DMS79 (cell line): ENCODE measurements around the gene TRAPPC1.
"Not testable (repeated sequence)": the region's sequence is repeated elsewhere in the genome, so short reads cannot be mapped to it uniquely, and the experiment has no call there.

Source experiments
- DNase-seq: peaks from one replicate; lab custom pipeline; 2025; lab: John Stamatoyannopoulos, UW

Gene TRAPPC1

GRCh38 chr17:7931709-7932482, at the start of gene TRAPPC1, which contains the start of gene CNTROB:
Gene TRAPPC1, minus strand, starts transcription at chr17:7931946. Its CDS starts 117 bp downstream, at chr17:7931829.
Gene CNTROB, plus strand, starts transcription at chr17:7932206. Its CDS starts 874 bp downstream, at chr17:7933080.
- DNase-seq = peak; percentile 96

- no peak for DNase-seq
These were observed 46.1 kb upstream of the TRAPPC1 start for GRCh38 chr17:7977805-7978204.

GRCh38 chr17:7977039-7977438, 45.3 kb upstream of the TRAPPC1 start:
- DNase-seq = no peak

GRCh38 chr17:7974638-7975131, 42.9 kb upstream of the TRAPPC1 start:
- DNase-seq = no peak

- DNase-seq = no peak
These were observed 40.5 kb upstream of the TRAPPC1 start for GRCh38 chr17:7972131-7972785.

GRCh38 chr17:7971651-7972050, 39.9 kb upstream of the TRAPPC1 start:
- no peak for DNase-seq

- no peak for DNase-seq
These were observed 37.7 kb upstream of the TRAPPC1 start for GRCh38 chr17:7969433-7969832.

- no peak for DNase-seq
These were observed 36.0 kb upstream of the TRAPPC1 start for GRCh38 chr17:7967751-7968150.

- DNase-seq = no peak
These were observed 29.7 kb upstream of the TRAPPC1 start for GRCh38 chr17:7961421-7961820.

GRCh38 chr17:7959503-7960253, 27.9 kb upstream of the TRAPPC1 start:
- DNase-seq = no peak

GRCh38 chr17:7956228-7956965, 24.7 kb upstream of the TRAPPC1 start:
- DNase-seq = no peak

- no peak for DNase-seq
These were observed 23.9 kb upstream of the TRAPPC1 start for GRCh38 chr17:7955414-7956227.

GRCh38 chr17:7953266-7953665, 21.5 kb upstream of the TRAPPC1 start:
- DNase-seq = not testable (repeated sequence)

GRCh38 chr17:7951143-7951792, 19.5 kb upstream of the TRAPPC1 start:
- no peak for DNase-seq

- no peak for DNase-seq
These were observed 18.8 kb upstream of the TRAPPC1 start for GRCh38 chr17:7950578-7950977.

- DNase-seq = no peak
These were observed 15.9 kb upstream of the TRAPPC1 start for GRCh38 chr17:7947651-7948050.

- DNase-seq = no peak
These were observed 14.7 kb upstream of the TRAPPC1 start for GRCh38 chr17:7946441-7946840.

GRCh38 chr17:7945651-7946050, 13.9 kb upstream of the TRAPPC1 start:
- DNase-seq = no peak

- DNase-seq = no peak
These were observed 12.6 kb upstream of the TRAPPC1 start for GRCh38 chr17:7944326-7944725.

- no peak for DNase-seq
These were observed 11.5 kb upstream of the TRAPPC1 start for GRCh38 chr17:7943291-7943690.
